K562 (cell line): ENCODE data around the gene SYTL2. TPM values are rescaled to one million over a fixed set of nuclear protein-coding genes. Genes with fewer than 3 reads are reported as not detected.

ENCODE experiments used
- ATAC-seq: fragments of 200-7000 bp; cut with Tn5 transposase; 3 replicates; pipeline ENCODE4 v1.9.1; 2020; ENCODE audit warnings: moderate library complexity
- BruUV-seq: library from RNA; stranded (reverse); fragments of 400-500 nt; replicated peaks from 2 replicates; lab custom pipeline; 2021; lab: Mats Ljungman, UMichigan
- CTCF ChIA-PET: fragments of 300-600 bp; formaldehyde crosslinking; extraction: SDS; loops from one replicate; lab custom pipeline; 2021; ENCODE audit warnings: low intra/inter-chr PET ratio; lab: Yijun Ruan, JAX
- POLR2A ChIA-PET: fragments of 300-600, 350-650 bp; sonication (Branson Sonifier 250); formaldehyde crosslinking; extraction: SDS; loops from one replicate; lab custom pipeline; 2021; ENCODE audit warnings: antibody characterized with exemption, inconsistent platforms; lab: Yijun Ruan, JAX
- DNase-seq, 4 experiments: peaks; one replicate each; pipeline versions ENCODE4 v3.0.0 to v3.0.0-alpha.2; 2011 to 2018; ENCODE audit warnings: low spot score in 3 of 4, mixed read lengths in 3 of 4; ENCODE audit errors: extremely low read depth in 1 of 4
- FAIRE-seq: peaks from 2 replicates; lab custom pipeline; 2011; peaks lifted over from hg19 to GRCh38; lab: Jason Lieb, UNC
- H2AFZ ChIP-seq: 2 replicates; pipeline ENCODE4 v1.6.0; 2011; ENCODE audit warnings: low read depth, low read length, control low read depth, inconsistent platforms
- H3K27ac ChIP-seq: fragments of 200-600 bp; 3 replicates; pipeline ENCODE4 v1.8.0; 2011; ENCODE audit warnings: low read depth, mild to moderate bottlenecking, control low read depth, inconsistent platforms, low read length, moderate library complexity, mixed read lengths; ENCODE audit errors: extremely low read depth
- H3K27me3 ChIP-seq, 2 experiments: fragments of 300-600 bp in 1 of 2; 2 replicates in 1 of 2; 3 replicates in 1 of 2; pipeline versions ENCODE4 v1.6.0 to v1.8.0; 2011; ENCODE audit warnings: inconsistent platforms in 2 of 2, low read length in 2 of 2, mild to moderate bottlenecking in 1 of 2, mixed read lengths in 1 of 2, moderate library complexity in 1 of 2; ENCODE audit not compliant: control insufficient read depth in 2 of 2, insufficient read depth in 2 of 2
- H3K36me3 ChIP-seq: fragments of 300-600 bp; 3 replicates; pipeline ENCODE4 v1.8.0; 2011; ENCODE audit warnings: mild to moderate bottlenecking, low read length, inconsistent platforms; ENCODE audit not compliant: control insufficient read depth, insufficient read depth
- H3K4me1 ChIP-seq, 2 experiments: fragments of 200-600 bp in 1 of 2; replicated peaks in 1 of 2; 2 replicates in 1 of 2; 3 replicates in 1 of 2; pipeline versions ENCODE4 v1.5.1 to v1.8.0; 2011; ENCODE audit warnings: inconsistent platforms in 2 of 2, low read length in 2 of 2, mild to moderate bottlenecking in 1 of 2, mixed read lengths in 1 of 2, moderate library complexity in 1 of 2; ENCODE audit not compliant: control insufficient read depth in 2 of 2, insufficient read depth in 2 of 2
- H3K4me2 ChIP-seq: 2 replicates; pipeline ENCODE4 v1.6.1; 2011; ENCODE audit warnings: low read length, control low read depth, inconsistent platforms, mixed read lengths; ENCODE audit not compliant: insufficient read depth
- H3K4me3 ChIP-seq: fragments of 200-600 bp; sonication (generic), shearing (Covaris generic); 2 replicates; pipeline ENCODE4 v1.5.1; 2016; ENCODE audit warnings: control low read depth, inconsistent platforms
- H3K79me2 ChIP-seq: fragments of 200-600 bp; 3 replicates; pipeline ENCODE4 v1.8.0; 2011; ENCODE audit warnings: low read length, inconsistent platforms; ENCODE audit not compliant: control insufficient read depth, insufficient read depth
- H3K9ac ChIP-seq, 2 experiments: 2 replicates each; pipeline versions ENCODE4 v1.6.0 to v1.6.1; 2011; ENCODE audit warnings: low read depth in 2 of 2, low read length in 2 of 2, control low read depth in 1 of 2, inconsistent platforms in 1 of 2, mild to moderate bottlenecking in 1 of 2, mixed read lengths in 1 of 2; ENCODE audit not compliant: insufficient read depth in 1 of 2
- H3K9me1 ChIP-seq: one replicate; pipeline ENCODE4 v1.6.0; 2011; ENCODE audit warnings: inconsistent platforms, mild to moderate bottlenecking, low read length, moderate library complexity; ENCODE audit not compliant: control insufficient read depth, insufficient read depth
- H3K9me3 ChIP-seq: replicated peaks from 2 replicates; pipeline ENCODE4 v1.5.1; 2011; ENCODE audit warnings: low read depth, low read length, inconsistent platforms; ENCODE audit not compliant: control insufficient read depth, insufficient read depth
- H4K20me1 ChIP-seq: replicated peaks from 2 replicates; pipeline ENCODE4 v1.6.1; 2011; ENCODE audit warnings: low read length, inconsistent platforms, mixed read lengths; ENCODE audit not compliant: control insufficient read depth, insufficient read depth
- FOXP1 ChIP-seq: sonication (generic); formaldehyde crosslinking; IDR thresholded peaks from 2 replicates; pipeline ENCODE4 v1.8.0; 2022; ENCODE audit warnings: mild to moderate bottlenecking, missing genetic modification reagents
- HNRNPLL ChIP-seq: fragments of 200-400 bp; formaldehyde crosslinking; IDR thresholded peaks from 2 replicates; pipeline ENCODE4 v1.6.1; 2017; ENCODE audit warnings: low read length, low read depth, mild to moderate bottlenecking; ENCODE audit not compliant: poor library complexity, severe bottlenecking
- KLF13 ChIP-seq: fragments of 450-650 bp; IDR thresholded peaks from 2 replicates; pipeline ENCODE4 v1.6.1; 2016; ENCODE audit warnings: missing genetic modification characterization, low read depth, mild to moderate bottlenecking, missing compliant biosample characterization, moderate library complexity, borderline replicate concordance
- SMC3 ChIP-seq: conservative IDR thresholded peaks from 2 replicates; pipeline ENCODE4 v1.6.1; 2011; ENCODE audit warnings: low read depth, low read length, improper control_type of control experiment; ENCODE audit not compliant: insufficient read depth
- WGBS: fragments of 100-300 bp; shearing (Covaris generic); methylation state at CpG from one replicate; pipeline ENCODE4 v1.1.6; 2016; ENCODE audit warnings: low coverage, mixed read lengths; ENCODE audit not compliant: insufficient coverage; ENCODE audit errors: missing lambda C conversion rate; 5-methylcytosine and 5-hydroxymethylcytosine counted together
- in situ Hi-C: fragments of 300-500 bp; cut with MboI; formaldehyde crosslinking; loops from 4 replicates; pipeline ENCODE4 v1.15.0; 2018; ENCODE audit warnings: inconsistent platforms, mixed read lengths
- intact Hi-C: fragments of 100-400 bp; cut with micrococcal nuclease; formaldehyde crosslinking; loops from 2 replicates; pipeline ENCODE4 v1.14.2; 2022
- polyA plus RNA-seq, 8 experiments: library from polyadenylated mRNA; depleted of rRNA in 4 of 8; stranded (reverse) in 5 of 8; unstranded in 3 of 8; fragments of >200 nt; fragmentation: Nextera tagmentation in 2 of 8; fragmentation: Illumina TruSeq in 1 of 8; extraction: Ambion mirVana in 2 of 8; extraction: Trizol in 1 of 8; gene quantifications; 2 replicates each; pipeline versions ENCODE4 v1.2.1 to v1.2.3, GENCODE V29; 2011 to 2014; ENCODE audit warnings: inconsistent platforms in 1 of 8, missing spikeins in 1 of 8
- total RNA-seq, 7 experiments: library from RNA; depleted of rRNA in 6 of 7; stranded (reverse); fragments of >200 nt in 6 of 7; fragmentation: Illumina TruSeq in 2 of 7; extraction: Trizol in 2 of 7; gene quantifications; 2 replicates each; pipeline versions ENCODE4 v1.2.1 to v1.2.3, GENCODE V29; 2011 to 2021; ENCODE audit warnings: low replicate concordance in 1 of 7
- TF ChIP-seq, protein P1 (sequence below): sonication (generic); formaldehyde crosslinking; IDR thresholded peaks from 2 replicates; pipeline ENCODE4 v1.8.0; 2022; ENCODE audit warnings: missing genetic modification reagents, mild to moderate bottlenecking, borderline replicate concordance
- TF ChIP-seq, protein P2 (sequence below): fragments of 450-650 bp; IDR thresholded peaks from 2 replicates; pipeline ENCODE4 v1.6.1; 2016
- TF ChIP-seq, protein P3 (sequence below): sonication (generic); formaldehyde crosslinking; IDR thresholded peaks from 2 replicates; pipeline ENCODE4 v1.8.1; 2023; ENCODE audit warnings: mild to moderate bottlenecking, missing genetic modification reagents, moderate library complexity

The SYTL2 gene
- total and polyA plus RNA-seq, 9 of the 15 experiments (the other 6 are each of a cell fraction or from before 2014, with no cell fraction given), result 0.05 to 0.57 (median 0.35) TPM

- 0% methylated on average over 2 of the region's 2 CpGs for WGBS
- Histone ChIP-seq H3K4me2 (no peak overlapping the region), H3K27ac (no peak overlapping the region), H3K4me1 (no peaks in the 10 kb centered on the region), H3K9me3 (no peaks in the 10 kb centered on the region), H3K79me2 (no peaks in the 10 kb centered on the region), H3K4me3 (no peak overlapping the region), H3K36me3 (no peaks in the 10 kb centered on the region), H3K9ac (no peak overlapping the region), H3K9me1 (no peaks in the 10 kb centered on the region), H3K27me3 (no peaks in the 10 kb centered on the region), H2AFZ (no peak overlapping the region), H4K20me1 (no peaks in the 10 kb centered on the region)
- no peak for DNase-seq
- ATAC-seq, result no peak
- ChIA-PET CTCF (no interaction called here), POLR2A (no interaction called here)
- TF ChIP-seq HNRNPLL (no peak), FOXP1 (CRISPR knock-in tag) (no peak), KLF13 (tag) (no peak), SMC3 (no peak)
- TF ChIP-seq, protein P1, sequence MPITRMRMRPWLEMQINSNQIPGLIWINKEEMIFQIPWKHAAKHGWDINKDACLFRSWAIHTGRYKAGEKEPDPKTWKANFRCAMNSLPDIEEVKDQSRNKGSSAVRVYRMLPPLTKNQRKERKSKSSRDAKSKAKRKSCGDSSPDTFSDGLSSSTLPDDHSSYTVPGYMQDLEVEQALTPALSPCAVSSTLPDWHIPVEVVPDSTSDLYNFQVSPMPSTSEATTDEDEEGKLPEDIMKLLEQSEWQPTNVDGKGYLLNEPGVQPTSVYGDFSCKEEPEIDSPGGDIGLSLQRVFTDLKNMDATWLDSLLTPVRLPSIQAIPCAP, result no peak
- TF ChIP-seq, protein P2, sequence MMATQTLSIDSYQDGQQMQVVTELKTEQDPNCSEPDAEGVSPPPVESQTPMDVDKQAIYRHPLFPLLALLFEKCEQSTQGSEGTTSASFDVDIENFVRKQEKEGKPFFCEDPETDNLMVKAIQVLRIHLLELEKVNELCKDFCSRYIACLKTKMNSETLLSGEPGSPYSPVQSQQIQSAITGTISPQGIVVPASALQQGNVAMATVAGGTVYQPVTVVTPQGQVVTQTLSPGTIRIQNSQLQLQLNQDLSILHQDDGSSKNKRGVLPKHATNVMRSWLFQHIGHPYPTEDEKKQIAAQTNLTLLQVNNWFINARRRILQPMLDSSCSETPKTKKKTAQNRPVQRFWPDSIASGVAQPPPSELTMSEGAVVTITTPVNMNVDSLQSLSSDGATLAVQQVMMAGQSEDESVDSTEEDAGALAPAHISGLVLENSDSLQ, result no peak
- TF ChIP-seq, protein P3, sequence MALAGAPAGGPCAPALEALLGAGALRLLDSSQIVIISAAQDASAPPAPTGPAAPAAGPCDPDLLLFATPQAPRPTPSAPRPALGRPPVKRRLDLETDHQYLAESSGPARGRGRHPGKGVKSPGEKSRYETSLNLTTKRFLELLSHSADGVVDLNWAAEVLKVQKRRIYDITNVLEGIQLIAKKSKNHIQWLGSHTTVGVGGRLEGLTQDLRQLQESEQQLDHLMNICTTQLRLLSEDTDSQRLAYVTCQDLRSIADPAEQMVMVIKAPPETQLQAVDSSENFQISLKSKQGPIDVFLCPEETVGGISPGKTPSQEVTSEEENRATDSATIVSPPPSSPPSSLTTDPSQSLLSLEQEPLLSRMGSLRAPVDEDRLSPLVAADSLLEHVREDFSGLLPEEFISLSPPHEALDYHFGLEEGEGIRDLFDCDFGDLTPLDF, result no peak
- in situ Hi-C loops (no loop called here), intact Hi-C loops (no loop called here)
- FAIRE-seq, result no peak
- no TSS peak for BruUV-seq
Observed at GRCh38 chr11:85791409-85791990, 19.4 kb downstream of the SYTL2 start.
